ENCODE results near the gene PCSK1N.

Gene PCSK1N

DNA sequence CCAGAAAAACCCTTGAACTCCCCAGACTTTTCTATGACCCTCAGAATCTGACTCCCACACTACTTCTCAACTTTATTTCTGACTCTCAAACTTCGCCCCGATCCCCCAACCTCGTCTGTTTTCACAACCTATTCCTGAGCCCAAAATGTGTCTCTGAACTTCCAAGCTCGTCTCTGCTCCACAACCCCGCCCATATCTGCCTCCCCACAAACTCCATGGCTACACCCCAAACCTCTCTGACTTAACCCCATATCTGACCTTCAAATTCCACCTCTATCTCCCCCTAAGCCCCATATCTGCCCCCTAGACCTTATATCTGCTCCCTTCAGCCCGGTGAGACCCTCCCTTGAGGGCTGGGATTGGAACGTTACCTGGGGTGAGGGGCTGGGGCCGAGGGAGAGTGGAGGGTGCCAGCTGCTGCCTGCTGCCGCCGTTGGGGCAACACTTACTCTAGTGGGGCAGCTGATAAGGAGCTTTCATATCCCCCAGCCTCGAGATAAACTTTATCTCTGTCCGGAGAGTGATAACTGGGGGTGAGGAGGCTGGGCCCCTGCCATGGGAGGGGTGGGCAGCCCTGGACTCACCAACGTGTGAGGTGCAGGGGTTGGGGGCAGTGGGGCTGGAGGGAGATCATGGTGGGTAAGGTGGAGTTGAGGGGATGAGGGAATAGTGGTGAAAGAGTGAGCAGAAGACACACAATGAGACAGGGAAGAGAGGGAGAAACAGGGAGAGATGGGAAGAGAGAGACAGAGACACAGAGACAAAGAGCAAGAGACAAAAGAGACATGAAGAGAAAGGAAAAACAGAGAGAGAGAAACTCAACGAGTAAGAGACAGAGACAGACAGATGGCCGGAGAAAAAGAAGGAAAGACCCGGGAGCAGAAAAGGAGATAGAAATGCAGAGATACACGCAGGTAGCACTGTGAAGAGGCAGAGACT, 47.6 kb downstream of the PCSK1N start:
- DNase-seq = no peak

DNA sequence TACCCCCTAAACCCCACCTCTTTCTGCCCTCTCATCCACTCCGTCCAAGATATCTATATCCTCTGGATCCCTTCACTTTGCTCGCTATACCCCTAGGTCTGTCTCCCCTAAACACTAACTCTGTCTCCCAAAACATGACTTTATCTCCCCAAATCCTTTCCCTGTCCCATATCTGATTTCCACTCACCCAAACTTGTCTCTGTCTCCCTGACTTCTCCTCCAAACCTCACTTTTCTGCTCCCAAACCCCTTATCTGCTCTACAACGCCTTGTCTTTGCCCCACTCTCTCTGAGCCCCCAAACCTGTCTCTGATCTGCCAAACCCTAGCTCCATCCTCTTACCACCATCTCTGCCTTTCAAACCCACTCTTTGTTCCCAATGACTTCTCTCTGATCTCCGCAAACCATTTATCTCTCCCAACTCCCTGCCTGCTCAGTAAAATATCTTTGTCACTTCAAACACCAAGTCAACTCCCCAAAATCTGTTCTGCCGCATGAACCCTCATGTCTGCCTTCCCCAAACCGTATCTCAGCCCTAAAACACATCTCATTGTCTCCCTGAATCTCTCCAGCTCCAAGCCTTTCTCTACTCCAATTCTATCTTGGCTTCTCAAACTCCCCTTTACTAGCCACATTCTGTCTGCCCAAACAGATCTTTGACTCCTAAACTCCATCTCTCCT, 48.4 kb downstream of the PCSK1N start:
- DNase-seq = no peak

DNA sequence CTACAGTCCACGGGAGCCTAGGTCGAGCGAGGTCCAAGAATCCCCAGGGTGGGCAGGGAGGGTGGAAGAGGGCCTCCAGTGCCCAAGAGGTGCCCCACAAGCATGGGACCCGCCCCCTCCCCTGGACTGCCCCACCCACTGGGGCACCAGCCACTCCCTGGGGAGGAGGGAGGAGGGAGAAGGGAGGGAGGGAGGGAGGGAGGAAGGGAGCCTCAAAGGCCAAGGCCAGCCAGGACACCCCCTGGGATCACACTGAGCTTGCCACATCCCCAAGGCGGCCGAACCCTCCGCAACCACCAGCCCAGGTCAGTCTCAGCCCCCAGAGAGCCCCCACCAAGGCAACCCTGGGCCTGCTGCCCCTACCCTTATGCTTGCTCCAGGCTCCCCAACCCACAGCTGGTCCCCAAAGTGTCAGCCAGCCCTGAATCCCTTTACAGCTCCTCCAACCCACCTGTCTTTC, 49.0 kb downstream of the PCSK1N start, which contains the start of gene GATA1:
Gene GATA1 (plus strand): TSS at position 250 of the 460 bp plus-strand sequence. CDS start 4,520 bp downstream, outside the sequence.
- no peak for DNase-seq

DNA sequence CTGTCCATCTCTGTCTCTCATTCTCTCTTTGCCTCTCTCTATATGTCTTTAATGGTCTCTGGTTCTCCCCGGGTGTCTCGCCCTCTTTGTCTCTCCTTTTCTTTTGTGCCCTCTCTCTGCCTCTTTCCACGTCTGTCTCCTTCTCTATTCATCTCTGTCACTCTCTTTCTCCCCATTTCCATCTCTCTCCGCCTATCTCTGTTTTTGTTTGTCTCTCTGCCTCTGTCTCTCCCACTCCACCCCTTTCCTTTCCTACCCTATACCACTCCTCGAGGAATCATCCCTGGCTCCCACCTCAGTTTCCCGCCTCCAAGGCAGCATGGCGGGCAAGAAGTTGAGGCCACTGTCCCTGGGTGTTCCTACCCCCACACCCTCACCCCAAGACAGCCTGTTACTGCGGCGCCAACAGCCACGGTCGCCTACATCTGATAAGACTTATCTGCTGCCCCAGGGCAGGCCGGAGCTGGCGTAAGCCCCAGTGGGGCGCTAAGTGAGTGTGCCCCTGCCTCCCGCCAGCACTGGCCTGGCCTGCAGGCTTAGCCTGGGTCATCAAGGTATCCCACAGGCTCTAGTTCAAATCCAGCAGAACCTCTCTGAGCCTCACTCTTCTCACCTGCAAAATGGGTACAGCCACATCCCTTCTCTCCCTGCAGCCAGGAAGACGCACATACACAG, 49.7 kb downstream of the PCSK1N start:
- DNase-seq = no peak

DNA sequence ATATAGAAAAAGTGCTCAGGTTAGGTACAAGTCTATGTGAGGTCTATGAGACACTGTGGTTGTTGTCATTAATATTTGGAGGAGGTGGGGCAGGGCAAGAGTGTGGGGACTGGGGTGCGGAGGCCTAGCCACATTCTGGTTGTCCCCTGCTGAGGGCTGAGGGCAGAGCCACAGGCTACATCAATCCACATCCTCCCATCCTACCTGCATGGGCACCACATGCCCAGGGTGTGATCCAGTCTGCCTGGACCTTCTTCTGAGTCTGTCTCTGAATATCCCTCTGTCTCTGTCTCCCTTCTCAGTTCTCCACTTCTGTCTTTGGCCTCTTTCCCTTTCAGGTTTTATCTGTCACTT, 50.2 kb downstream of the PCSK1N start:
- DNase-seq = no peak

DNA sequence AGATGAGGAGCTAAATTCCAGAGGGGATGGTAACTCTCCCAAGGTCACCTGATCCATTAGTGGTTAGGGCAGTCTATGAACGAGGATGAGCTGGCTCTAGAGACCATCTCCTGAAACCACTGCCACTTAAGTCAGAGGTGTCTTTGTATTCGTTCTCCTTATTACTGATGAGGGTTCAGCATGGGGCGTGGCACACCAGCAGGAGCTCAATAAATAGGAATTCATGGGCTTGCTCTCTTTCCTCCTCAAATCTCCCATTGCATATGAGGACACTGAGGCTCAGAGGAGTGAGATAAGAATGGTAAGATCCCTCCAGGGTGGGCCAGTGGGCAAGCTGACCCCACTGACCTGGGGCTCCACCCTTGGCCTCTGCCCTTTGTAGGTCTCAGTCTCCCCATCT, 50.7 kb downstream of the PCSK1N start:
- no peak for DNase-seq

DNA sequence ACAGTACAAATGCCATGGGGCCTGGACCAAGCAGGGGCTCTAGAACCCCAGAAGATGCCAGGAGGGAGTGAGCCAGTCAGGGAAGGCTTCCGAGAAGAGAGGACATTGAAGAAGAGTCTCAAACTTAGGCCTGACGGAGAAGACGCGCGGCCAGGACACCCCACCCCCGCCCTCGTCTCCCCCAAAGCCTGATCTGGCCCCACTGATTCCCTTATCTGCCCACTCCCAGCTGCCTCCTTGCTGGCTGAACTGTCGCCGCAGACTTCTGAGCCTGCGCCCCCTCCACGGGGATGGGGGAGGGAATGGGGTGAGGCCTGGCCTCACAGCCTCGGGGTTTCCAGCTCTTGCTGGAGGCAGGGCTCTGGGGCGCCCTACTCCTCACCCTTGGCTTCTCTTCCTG, 52.6 kb downstream of the PCSK1N start:
- DNase-seq = no peak

DNA sequence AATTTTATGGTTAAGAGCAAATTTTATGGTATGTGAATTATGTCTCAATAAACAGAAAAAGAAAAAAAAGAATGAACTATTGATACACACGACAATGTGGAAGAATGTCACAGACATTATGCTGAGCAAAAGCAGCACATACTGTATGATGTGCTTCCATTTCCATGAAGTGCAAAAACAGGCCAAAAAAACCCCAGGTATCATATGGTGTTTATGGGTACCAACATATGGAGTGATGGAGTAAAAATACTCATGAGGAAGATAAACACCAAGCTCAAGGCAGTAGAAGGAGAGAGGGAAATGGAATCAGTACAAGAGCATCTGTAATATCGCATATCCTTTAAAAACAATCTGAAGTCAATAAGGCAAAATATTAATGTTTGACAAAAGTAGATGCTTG, 53.2 kb downstream of the PCSK1N start:
- DNase-seq = no peak

DNA sequence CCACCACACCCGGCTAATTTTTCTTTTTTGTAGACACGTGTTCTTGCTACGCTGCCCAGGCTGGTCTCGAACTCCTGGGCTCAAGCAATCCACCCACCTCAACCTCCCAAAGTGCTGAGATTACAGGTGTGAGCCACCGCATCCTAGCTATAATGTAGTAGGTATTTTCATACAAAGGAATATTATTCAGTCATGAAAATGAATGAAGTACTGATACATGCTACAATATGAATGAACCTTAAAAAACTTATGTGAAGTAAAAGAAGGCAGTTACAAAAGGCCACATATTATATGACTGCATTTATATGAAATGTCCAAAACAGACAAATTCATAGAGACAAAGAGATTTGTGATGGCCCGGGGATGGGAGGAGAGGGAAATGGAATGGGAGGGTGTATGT, 53.7 kb downstream of the PCSK1N start:
- DNase-seq = no peak

Measured in NCI-H524 (cell line).